SK-N-MC (cell line): ENCODE data around the gene PRKG1.

Experiments used
- EZH2 ChIP-seq: fragments of 200-600 bp; sonication (generic); IDR thresholded peaks from one replicate; pipeline ENCODE4 v1.6.1; 2017; ENCODE audit warnings: antibody characterized with exemption
- POLR2AphosphoS5 ChIP-seq: IDR thresholded peaks from 2 replicates; pipeline ENCODE4 v1.6.1; 2012; ENCODE audit warnings: mild to moderate bottlenecking, low read depth, low read length, borderline replicate concordance

DNA sequence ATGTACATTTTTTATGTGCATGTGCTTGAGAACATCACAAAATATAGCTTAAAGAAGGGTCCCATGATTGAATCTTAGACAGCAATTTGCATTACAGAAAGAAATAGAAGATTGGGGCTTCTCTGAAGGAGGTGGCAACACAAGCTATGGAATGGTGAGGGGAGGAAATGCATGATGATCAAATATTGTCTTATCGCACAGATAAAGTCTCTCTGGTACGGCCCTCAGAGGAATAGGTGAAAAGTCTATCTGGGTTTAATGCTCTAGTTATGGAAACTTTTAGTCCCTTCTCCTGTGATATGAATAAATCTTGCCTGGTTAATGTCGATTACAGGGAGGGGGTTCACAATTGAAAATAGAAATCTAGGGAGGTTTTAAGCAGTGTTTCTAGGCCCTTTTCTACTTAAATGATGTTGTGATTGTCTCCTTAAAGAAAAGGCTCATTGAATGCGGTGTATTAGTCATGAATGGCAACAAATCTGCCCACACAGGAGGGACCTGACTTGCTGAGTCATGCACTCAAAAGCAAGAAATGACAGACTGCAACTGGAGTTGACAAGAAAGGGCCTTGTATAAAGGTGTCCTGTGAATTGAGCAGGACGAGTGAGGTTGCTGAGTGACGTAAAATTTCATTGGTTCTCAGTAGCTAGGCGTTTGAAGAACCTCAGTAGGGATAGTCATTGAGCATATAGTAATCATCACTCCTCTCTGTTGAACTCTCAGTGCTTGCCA, 758.5 kb downstream of the PRKG1 start:
- TF ChIP-seq POLR2AphosphoS5 = no peak
- TF ChIP-seq EZH2 = no peak
